IPS-18c (cell line): Measurements from ENCODE around the gene TMEM9B.

ENCODE experiments used
- H3K4me3 ChIP-seq: 2 replicates; pipeline ENCODE4 v1.7.0; 2013; ENCODE audit warnings: low read depth, mild to moderate bottlenecking, low read length, moderate library complexity; ENCODE audit not compliant: insufficient read depth
- H3K9me3 ChIP-seq: one replicate; pipeline ENCODE4 v1.6.1; 2013; ENCODE audit warnings: mild to moderate bottlenecking, low read length, moderate library complexity; ENCODE audit not compliant: control insufficient read depth, insufficient read depth

Gene TMEM9B

GRCh38 chr11:8913961-8914660 is 50.1 kb downstream of the TMEM9B start:
- H3K4me3 ChIP-seq = no peak overlapping the region
- no peaks in the 10 kb centered on the region for H3K9me3 ChIP-seq

GRCh38 chr11:8911029-8911823 is 53.0 kb downstream of the TMEM9B start, which contains the start of gene AKIP1:
Gene AKIP1, plus strand, starts transcription at chr11:8911189. Its CDS starts 261 bp downstream, at chr11:8911450.
- peak within 1 kb of the TSS; percentile 94 for H3K4me3 ChIP-seq
- no peaks in the 10 kb centered on the region for H3K9me3 ChIP-seq

GRCh38 chr11:8910649-8911026 is 53.6 kb downstream of the TMEM9B start:
- Histone ChIP-seq H3K4me3 (peak overlapping the region; percentile 51; the same call in 1 of the 2 replicates), H3K9me3 (no peaks in the 10 kb centered on the region)

- H3K9me3 ChIP-seq = no peaks in the 10 kb centered on the region
- no peak overlapping the region for H3K4me3 ChIP-seq
These were observed 56.1 kb downstream of the TMEM9B start for GRCh38 chr11:8908099-8908498.

GRCh38 chr11:8907116-8907515 is 57.1 kb downstream of the TMEM9B start:
- H3K4me3 ChIP-seq = no peak overlapping the region
- no peaks in the 10 kb centered on the region for H3K9me3 ChIP-seq

- Histone ChIP-seq H3K4me3 (no peak overlapping the region), H3K9me3 (no peaks in the 10 kb centered on the region)
These were observed 58.6 kb downstream of the TMEM9B start for GRCh38 chr11:8905528-8906165.

- Histone ChIP-seq H3K9me3 (no peaks in the 10 kb centered on the region), H3K4me3 (no peak overlapping the region)
These were observed 65.0 kb downstream of the TMEM9B start for GRCh38 chr11:8899119-8899753.
